Upper lobe of left lung (tissue), 4 donors: Measurements from ENCODE around the gene PRR11.

Experiments
- CTCF ChIP-seq, 6 experiments: fragments of 450-650 bp in 4 of 6; fragments of 200-600 bp in 2 of 6; sonication (generic) in 2 of 6; IDR thresholded peaks; one replicate each; pipeline ENCODE4 v1.5.1; 2016 to 2019; ENCODE audit warnings: antibody characterized with exemption in 6 of 6
- POLR2A ChIP-seq, 4 donors: fragments of 450-650 bp; IDR thresholded peaks; one replicate each; pipeline ENCODE4 v1.5.1; 2016 to 2017; ENCODE audit warnings: antibody characterized with exemption in 4 of 4, mild to moderate bottlenecking in 2 of 4
- POLR2AphosphoS5 ChIP-seq, 2 donors: sonication (generic); formaldehyde crosslinking; IDR thresholded peaks; one replicate each; pipeline ENCODE4 v1.5.1; 2017; ENCODE audit warnings: antibody characterized with exemption in 2 of 2

GRCh38 chr17:59108400-59109102 lies 47.0 kb upstream of the PRR11 start:
- TF ChIP-seq CTCF (IDR thresholded peaks at IDR 0.05): no peak
- TF ChIP-seq POLR2A (IDR thresholded peaks at IDR 0.05): no peak
- TF ChIP-seq POLR2AphosphoS5 (IDR thresholded peaks at IDR 0.05): no peak
